ENCODE measurements around the gene GMIP. TPM values are rescaled to one million over a fixed set of nuclear protein-coding genes. Genes with fewer than 3 reads are reported as not detected.
A peak's percentile ranks its signal among the peaks of the same experiment; 100 is the strongest.

Gene GMIP
- total RNA-seq, 1 donor from 2014 or later = 37.3 TPM

DNA sequence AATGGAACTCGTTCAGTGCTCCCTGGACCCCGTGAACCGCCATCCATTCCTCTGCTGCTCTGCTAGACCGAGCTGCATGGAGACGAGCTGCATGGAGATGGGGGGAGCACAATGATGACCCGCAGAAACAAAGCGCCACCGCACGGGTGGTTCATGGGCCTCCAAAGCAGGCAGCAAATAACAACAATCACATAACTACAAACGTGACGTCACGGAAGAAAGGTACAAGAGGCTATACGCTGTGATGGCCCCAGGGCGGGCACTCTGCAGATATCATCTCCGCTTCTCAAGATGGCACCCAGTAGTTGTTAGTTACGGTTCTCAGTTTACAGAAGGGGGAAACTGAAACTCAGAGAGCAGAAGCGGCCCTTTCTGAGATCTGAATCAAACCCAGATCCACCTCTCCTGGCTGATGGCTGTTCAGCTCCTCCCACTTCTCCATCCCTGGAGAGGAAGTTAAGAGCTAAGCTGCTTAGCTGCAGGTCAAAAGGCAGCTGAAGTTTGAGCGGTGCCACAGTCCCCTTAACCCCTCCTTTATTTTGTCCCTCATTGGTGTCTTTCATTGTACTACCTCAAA, 18.3 kb upstream of the GMIP start:
- no peak overlapping the region for H3K27ac ChIP-seq

DNA sequence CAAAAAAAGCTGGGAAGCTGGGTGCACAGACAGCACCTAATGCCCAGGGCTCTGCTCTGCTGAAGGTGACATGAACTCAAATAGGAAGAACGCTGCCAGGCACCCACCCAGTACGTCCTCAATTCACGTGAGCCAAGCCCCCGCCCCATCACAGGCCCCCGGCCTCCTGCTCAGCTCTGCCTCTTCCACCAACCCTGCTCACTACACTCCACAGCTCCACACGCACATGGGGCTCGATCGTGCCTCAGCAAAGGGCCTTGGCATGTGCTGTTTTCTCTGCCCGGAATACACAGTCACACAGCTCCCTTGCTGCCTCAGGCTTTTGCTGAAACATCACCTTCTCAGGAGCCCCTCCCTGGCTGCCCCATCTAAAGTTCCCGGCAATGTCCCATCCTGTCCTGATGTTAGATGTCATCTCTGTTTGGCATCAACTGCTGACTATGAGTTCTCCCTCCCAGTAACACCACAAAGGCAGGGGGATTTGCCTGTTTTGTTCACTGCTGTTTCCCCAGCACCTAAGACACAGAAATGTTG, 17.8 kb upstream of the GMIP start:
- peaks cover 22% of the 10 kb centered on the region for H3K4me1 ChIP-seq
- ATAC-seq = no peak

More for the DNA sequence above, 18.3 kb upstream of the GMIP start:
- TF ChIP-seq, protein P1, sequence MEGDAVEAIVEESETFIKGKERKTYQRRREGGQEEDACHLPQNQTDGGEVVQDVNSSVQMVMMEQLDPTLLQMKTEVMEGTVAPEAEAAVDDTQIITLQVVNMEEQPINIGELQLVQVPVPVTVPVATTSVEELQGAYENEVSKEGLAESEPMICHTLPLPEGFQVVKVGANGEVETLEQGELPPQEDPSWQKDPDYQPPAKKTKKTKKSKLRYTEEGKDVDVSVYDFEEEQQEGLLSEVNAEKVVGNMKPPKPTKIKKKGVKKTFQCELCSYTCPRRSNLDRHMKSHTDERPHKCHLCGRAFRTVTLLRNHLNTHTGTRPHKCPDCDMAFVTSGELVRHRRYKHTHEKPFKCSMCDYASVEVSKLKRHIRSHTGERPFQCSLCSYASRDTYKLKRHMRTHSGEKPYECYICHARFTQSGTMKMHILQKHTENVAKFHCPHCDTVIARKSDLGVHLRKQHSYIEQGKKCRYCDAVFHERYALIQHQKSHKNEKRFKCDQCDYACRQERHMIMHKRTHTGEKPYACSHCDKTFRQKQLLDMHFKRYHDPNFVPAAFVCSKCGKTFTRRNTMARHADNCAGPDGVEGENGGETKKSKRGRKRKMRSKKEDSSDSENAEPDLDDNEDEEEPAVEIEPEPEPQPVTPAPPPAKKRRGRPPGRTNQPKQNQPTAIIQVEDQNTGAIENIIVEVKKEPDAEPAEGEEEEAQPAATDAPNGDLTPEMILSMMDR (IDR thresholded peaks at IDR 0.05) = no peak
- intact Hi-C loops (cut with DNase I) = no loop called here
- peaks cover 22% of the 10 kb centered on the region for H3K4me1 ChIP-seq
- no peaks in the 10 kb centered on the region for H3K27me3 ChIP-seq
- no peaks in the 10 kb centered on the region for H3K9me3 ChIP-seq
- ATAC-seq = peak; percentile 6
- DNase-seq = no peak
- H3K4me3 ChIP-seq = peak overlapping the region; percentile 8
- H3K36me3 ChIP-seq = peaks cover 33% of the 10 kb centered on the region

DNA sequence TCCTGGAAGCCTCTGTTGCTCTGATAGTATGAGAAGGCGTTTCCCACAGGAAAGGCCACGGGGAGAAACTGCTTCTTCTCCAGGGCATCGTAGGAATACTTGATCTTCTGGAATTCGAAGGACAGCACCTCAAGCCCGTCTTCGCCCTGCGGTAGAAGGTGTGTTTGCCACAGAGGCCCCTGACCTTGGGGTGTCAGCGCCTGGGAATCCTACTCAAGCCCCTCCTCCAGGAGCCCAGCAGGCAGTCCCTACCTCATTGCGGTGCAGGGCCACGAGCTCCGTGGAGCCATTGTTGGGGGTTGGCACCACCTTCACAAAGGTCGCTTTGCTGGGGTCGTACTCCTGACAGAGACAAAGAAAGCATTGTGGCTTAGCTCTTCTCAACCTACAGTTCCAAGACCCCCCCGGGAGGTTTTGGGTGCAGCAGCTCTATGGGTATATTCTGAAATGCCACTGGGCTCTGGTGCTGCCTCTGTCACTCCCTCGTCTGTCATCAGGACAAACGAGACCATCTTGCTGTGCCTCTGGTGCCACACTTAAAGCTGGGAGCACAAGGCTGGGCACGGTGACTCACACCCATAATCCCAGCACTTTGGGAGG, 16.3 kb upstream of the GMIP start:
- intact Hi-C loops (cut with DNase I) = no loop called here
- no peak for ATAC-seq
- Histone ChIP-seq H3K9me3 (no peaks in the 10 kb centered on the region), H3K4me3 (no peak overlapping the region), H3K27me3 (no peaks in the 10 kb centered on the region), H3K36me3 (peaks cover 53% of the 10 kb centered on the region), H3K27ac (no peak overlapping the region), H3K4me1 (peaks cover 22% of the 10 kb centered on the region)
- DNase-seq = no peak
- TF ChIP-seq, protein P1 (IDR thresholded peaks at IDR 0.05) = no peak

More for the DNA sequence above, 17.8 kb upstream of the GMIP start:
- H3K27me3 ChIP-seq = no peaks in the 10 kb centered on the region
- no peaks in the 10 kb centered on the region for H3K9me3 ChIP-seq
- DNase-seq = no peak
- intact Hi-C loops (cut with DNase I) = no loop called here
- no peak overlapping the region for H3K4me3 ChIP-seq
- H3K36me3 ChIP-seq = peaks cover 38% of the 10 kb centered on the region
- TF ChIP-seq, protein P1 (IDR thresholded peaks at IDR 0.05) = no peak
- no peak overlapping the region for H3K27ac ChIP-seq

DNA sequence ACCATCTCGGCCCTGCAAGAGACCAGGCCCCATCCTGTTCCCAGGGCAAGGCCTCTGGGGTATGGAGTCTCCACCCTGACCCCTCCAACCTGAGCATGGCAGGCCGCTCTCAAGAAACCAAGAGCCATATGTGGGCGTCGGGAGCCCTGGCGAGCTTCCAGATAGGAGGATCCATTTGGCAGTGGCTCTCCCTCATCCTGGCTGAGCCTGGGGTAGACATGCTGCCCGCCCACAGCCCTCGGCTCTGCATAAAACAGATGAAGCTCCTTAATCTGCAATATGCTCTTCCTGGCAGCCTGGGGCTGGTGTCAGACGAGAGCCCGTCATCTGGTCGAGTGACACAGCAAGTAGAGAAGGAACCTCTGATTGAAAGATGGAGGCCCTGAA, 13.9 kb upstream of the GMIP start:
- TF ChIP-seq, protein P1 (IDR thresholded peaks at IDR 0.05) = no peak
- Histone ChIP-seq H3K9me3 (no peaks in the 10 kb centered on the region), H3K4me1 (peaks cover 15% of the 10 kb centered on the region), H3K4me3 (no peak overlapping the region), H3K27me3 (no peaks in the 10 kb centered on the region), H3K36me3 (peaks cover 77% of the 10 kb centered on the region), H3K27ac (no peak overlapping the region)
- intact Hi-C loops (cut with DNase I) = no loop called here
- ATAC-seq (no peak), DNase-seq (no peak)

DNA sequence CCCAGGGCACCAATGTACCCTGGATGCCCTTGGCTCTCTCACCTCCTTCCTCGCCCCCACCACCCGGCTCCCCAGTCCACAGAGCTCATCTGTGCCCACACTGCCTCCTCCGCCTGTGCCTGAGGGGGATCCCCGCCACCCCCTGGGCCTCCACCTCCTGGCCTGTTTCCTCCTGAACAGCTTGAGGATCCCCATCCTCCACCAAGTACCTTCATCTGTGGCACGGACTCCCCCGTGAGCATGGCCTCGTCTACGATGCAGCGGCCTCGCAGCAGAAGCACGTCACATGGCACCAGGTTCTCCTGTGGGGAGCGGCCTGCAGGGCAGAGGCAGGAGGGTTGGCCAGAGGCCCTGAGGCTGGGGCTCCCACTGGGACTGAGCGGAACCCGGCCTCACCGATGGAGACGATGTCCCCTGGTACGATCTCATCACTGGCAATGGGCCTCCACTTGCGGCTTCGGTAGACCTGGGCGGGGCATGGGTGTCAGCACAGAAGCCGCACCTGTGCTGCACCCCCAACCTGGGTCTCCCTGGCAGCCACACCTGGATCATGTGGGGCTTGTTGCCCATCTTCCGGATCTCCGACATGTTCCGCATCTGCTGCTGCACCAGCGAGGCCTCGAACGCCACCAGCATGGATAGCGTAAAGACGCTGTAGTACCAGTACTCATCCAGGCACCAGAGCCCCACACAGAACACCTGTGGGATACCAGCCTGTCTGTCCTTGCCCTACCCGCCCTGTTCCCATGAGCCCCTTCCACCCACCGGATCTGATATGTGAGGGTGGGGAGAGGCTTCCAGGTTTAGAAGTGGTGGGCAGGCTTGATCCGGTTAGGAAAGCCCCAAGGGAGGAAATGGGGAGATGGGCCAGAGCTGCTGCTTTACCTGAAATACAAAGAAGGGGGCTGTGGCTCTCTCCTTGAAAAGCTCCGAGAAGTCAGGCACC, 13.3 kb upstream of the GMIP start:
- H3K36me3 ChIP-seq = peaks cover 83% of the 10 kb centered on the region
- H3K4me3 ChIP-seq = no peak overlapping the region
- TF ChIP-seq, protein P1 (IDR thresholded peaks at IDR 0.05) = no peak
- H3K27me3 ChIP-seq = no peaks in the 10 kb centered on the region
- no peak for DNase-seq
- no peak for ATAC-seq
- intact Hi-C loops (cut with DNase I) = no loop called here
- no peak overlapping the region for H3K27ac ChIP-seq
- no peaks in the 10 kb centered on the region for H3K9me3 ChIP-seq
- peaks cover 8% of the 10 kb centered on the region for H3K4me1 ChIP-seq

Data from upper lobe of right lung (tissue), 1 donor.